ENCODE results near the gene PRRT1. TPM values are rescaled to one million over a fixed set of nuclear protein-coding genes. Genes with fewer than 3 reads are reported as not detected.

PRRT1 gene
- total and polyA plus RNA-seq, 2 of the 4 experiments (the other 2 are of a cell fraction): 0.99 TPM; not detected in 1

DNA sequence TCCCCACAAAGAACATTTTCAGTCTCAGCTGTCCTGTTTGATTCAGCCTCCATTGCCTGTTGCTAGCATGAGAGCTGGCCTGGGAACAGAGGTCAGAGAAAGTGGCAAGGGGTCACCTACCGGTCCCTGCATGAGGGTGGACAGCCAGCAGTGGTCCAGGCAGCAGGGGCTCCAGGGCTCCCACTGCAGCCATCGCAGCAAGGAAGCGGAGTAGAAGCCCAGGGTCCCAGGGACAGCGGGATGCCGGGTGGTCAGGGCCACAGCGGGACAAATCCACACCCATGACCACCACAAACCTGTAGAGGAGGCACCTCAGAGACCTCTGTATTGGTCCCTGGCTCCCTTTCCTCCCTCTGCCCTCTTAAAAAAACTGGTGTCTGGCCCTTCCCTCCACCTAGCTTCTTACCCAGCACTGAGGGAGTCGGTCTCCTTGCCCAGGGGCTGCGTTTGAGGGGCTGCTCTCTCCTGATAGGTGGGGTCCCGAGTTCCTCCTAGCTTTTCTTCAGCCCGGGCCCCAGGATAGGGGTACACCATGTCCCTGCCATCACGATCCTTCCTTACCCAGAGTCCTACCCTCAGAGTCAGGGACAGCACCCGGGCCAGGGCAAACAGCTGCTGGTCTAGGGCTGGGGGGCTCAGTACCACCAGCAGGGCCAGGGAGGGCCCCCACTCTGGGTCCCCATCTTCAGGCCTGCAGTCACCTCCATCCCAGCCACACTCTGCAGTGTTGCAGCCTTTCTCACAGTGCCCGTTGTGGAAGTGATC, 49.2 kb upstream of the PRRT1 start:
- Histone ChIP-seq H3K27me3 (ENCODE audit: control insufficient read depth, insufficient read depth, low read length) (peaks cover 10% of the 10 kb centered on the region; the same call in 1 of the 2 replicates), H2BK15ac (ENCODE audit: low read depth, low read length) (no peak overlapping the region), H3K79me1 (ENCODE audit: low read depth in 1 of 2, low read length in 2 of 2) (peaks cover 6 to 8% of the 10 kb centered on the region in 2 experiments), H3K9me3 (ENCODE audit: control insufficient read depth, insufficient read depth, low read length) (no peaks in the 10 kb centered on the region), H3K4me3 (ENCODE audit: insufficient read depth, low read depth, low read length) (no peak overlapping the region), H4K5ac (ENCODE audit: low read depth, low read length) (no peak overlapping the region), H3K27ac (ENCODE audit: insufficient read depth, low read length) (no peak overlapping the region), H2AK5ac (ENCODE audit: low read depth, low read length) (no peak overlapping the region), H3K9me1 (ENCODE audit: insufficient read depth, low read length) (peaks cover 7% of the 10 kb centered on the region), H2AK9ac (replicated peaks; ENCODE audit: low read depth, low read length, poor library complexity) (no peak overlapping the region), H3K56ac (ENCODE audit: extremely low read depth, insufficient read depth, low read length) (no peak overlapping the region), H2BK5ac (ENCODE audit: low read depth, low read length, poor library complexity, severe bottlenecking) (no peak overlapping the region), H3K4ac (ENCODE audit: low read depth, low read length) (no peak overlapping the region), H2BK120ac (ENCODE audit: low read depth, low read length) (no peak overlapping the region), H4K20me1 (ENCODE audit: insufficient read depth, low read length) (no peaks in the 10 kb centered on the region), H3K4me2 (ENCODE audit: low read depth, low read length) (no peak overlapping the region), H3K4me1 (ENCODE audit: control insufficient read depth, insufficient read depth, low read length) (peaks cover 3% of the 10 kb centered on the region; the same call in 1 of the 2 replicates), H3K18ac (ENCODE audit: low read depth, low read length) (no peak overlapping the region), H3K23ac (ENCODE audit: low read depth, low read length) (no peak overlapping the region), H3K14ac (replicated peaks; ENCODE audit: low read depth, low read length) (no peak overlapping the region), H4K91ac (ENCODE audit: insufficient read depth, low read depth, low read length) (no peak overlapping the region), H3K36me3 (ENCODE audit: control insufficient read depth, insufficient read depth, low read length) (no peaks in the 10 kb centered on the region), H3K9ac (ENCODE audit: low read depth, low read length) (no peak overlapping the region), H2BK20ac (ENCODE audit: low read depth, low read length) (no peak overlapping the region), H4K8ac (ENCODE audit: low read depth in 2 of 2, low read length in 2 of 2) (no peak overlapping the region), H2AFZ (replicated peaks; ENCODE audit: low read length, poor library complexity) (no peak overlapping the region)
- POLR2A ChIA-PET (ENCODE audit: unreplicated experiment): no interaction called here
- no peak for ATAC-seq (ENCODE audit: low read depth)
- TF ChIP-seq, protein P1, sequence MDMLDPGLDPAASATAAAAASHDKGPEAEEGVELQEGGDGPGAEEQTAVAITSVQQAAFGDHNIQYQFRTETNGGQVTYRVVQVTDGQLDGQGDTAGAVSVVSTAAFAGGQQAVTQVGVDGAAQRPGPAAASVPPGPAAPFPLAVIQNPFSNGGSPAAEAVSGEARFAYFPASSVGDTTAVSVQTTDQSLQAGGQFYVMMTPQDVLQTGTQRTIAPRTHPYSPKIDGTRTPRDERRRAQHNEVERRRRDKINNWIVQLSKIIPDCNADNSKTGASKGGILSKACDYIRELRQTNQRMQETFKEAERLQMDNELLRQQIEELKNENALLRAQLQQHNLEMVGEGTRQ (IDR thresholded peaks at IDR 0.05; ENCODE audit: low read depth, low read length): no peak
- TF ChIP-seq NFE2L2 (IDR thresholded peaks at IDR 0.05; ENCODE audit: low read depth, low read length) (no peak), CTCF (conservative IDR thresholded peaks at IDR 0.05; ENCODE audit: low read depth, low read length) (no peak), MAFK (IDR thresholded peaks at IDR 0.05; ENCODE audit: low read depth, low read length) (no peak), SMC3 (IDR thresholded peaks at IDR 0.05; ENCODE audit: low read depth, low read length) (no peak), RAD21 (IDR thresholded peaks at IDR 0.05; ENCODE audit: low read length) (no peak), MXI1 (IDR thresholded peaks at IDR 0.05; ENCODE audit: borderline replicate concordance, low read depth, low read length) (no peak)
- DNase-seq: no peak
- intact Hi-C loops (cut with micrococcal nuclease) (no loop called here), in situ Hi-C loops (cut with MboI; ENCODE audit: low sequenced_read_pairs) (no loop called here), dilution Hi-C loops (cut with HindIII; ENCODE audit: low sequenced_read_pairs, unreplicated experiment) (no loop called here)
- CTCF ChIA-PET: no interaction called here
- WGBS, 2 experiments (ENCODE audit: extremely low coverage in 2 of 2, insufficient read length in 1 of 2): 70% methylated on average over 2 of the region's 13 CpGs; no CpG with 5 or more reads in 1 of the 2 experiments
- no TSS peak for BruUV-seq (replicated peaks)

All from IMR-90 (cell line).